H9 (cell line): ENCODE results near the gene MS4A15. TPM values are rescaled to one million over a fixed set of nuclear protein-coding genes. Genes with fewer than 3 reads are reported as not detected.

ENCODE experiments used
- DNase-seq: peaks from one replicate; pipeline ENCODE4 v3.0.0-alpha.2; 2017
- H2AFZ ChIP-seq: one replicate; pipeline ENCODE4 v1.6.1; 2013; ENCODE audit warnings: mild to moderate bottlenecking, low read length, control low read depth, moderate library complexity
- H2AK5ac ChIP-seq: 2 replicates; pipeline ENCODE4 v1.6.1; 2013; ENCODE audit warnings: low read length, control low read depth, mixed read lengths; ENCODE audit not compliant: insufficient read length
- H2BK120ac ChIP-seq: one replicate; pipeline ENCODE4 v1.6.1; 2013; ENCODE audit warnings: low read depth, mild to moderate bottlenecking, low read length, control low read depth, inconsistent platforms; ENCODE audit not compliant: poor library complexity, severe bottlenecking
- H2BK12ac ChIP-seq: 2 replicates; pipeline ENCODE4 v1.6.1; 2013; ENCODE audit warnings: low read length, control low read depth, mixed read lengths, low read depth; ENCODE audit not compliant: insufficient read length
- H2BK15ac ChIP-seq: 2 replicates; pipeline ENCODE4 v1.6.1; 2013; ENCODE audit warnings: low read depth, low read length, control low read depth
- H2BK20ac ChIP-seq: one replicate; pipeline ENCODE4 v1.6.1; 2013; ENCODE audit warnings: low read depth, mild to moderate bottlenecking, low read length, control low read depth, inconsistent platforms; ENCODE audit not compliant: poor library complexity, severe bottlenecking
- H2BK5ac ChIP-seq: 2 replicates; pipeline ENCODE4 v1.6.1; 2013; ENCODE audit warnings: low read length, control low read depth, mixed read lengths; ENCODE audit not compliant: insufficient read length
- H3K14ac ChIP-seq: 2 replicates; pipeline ENCODE4 v1.6.1; 2013; ENCODE audit warnings: low read length, control low read depth; ENCODE audit not compliant: insufficient read depth
- H3K18ac ChIP-seq: 2 replicates; pipeline ENCODE4 v1.6.1; 2013; ENCODE audit warnings: low read depth, mild to moderate bottlenecking, mixed read lengths, low read length, control low read depth; ENCODE audit not compliant: insufficient read length
- H3K23ac ChIP-seq: 2 replicates; pipeline ENCODE4 v1.6.1; 2013; ENCODE audit warnings: low read length, control low read depth, mixed read lengths, low read depth; ENCODE audit not compliant: insufficient read length
- H3K23me2 ChIP-seq: 2 replicates; pipeline ENCODE4 v1.6.1; 2013; ENCODE audit warnings: low read depth, mild to moderate bottlenecking, mixed read lengths, low read length, control low read depth; ENCODE audit not compliant: insufficient read length, poor library complexity, severe bottlenecking
- H3K27ac ChIP-seq: 2 replicates; pipeline ENCODE4 v1.5.1; 2013; ENCODE audit warnings: low read length, control low read depth, mixed read lengths, low read depth; ENCODE audit not compliant: insufficient read length
- H3K27me3 ChIP-seq: 2 replicates; pipeline ENCODE4 v1.6.1; 2013; ENCODE audit warnings: low read length, control low read depth, inconsistent platforms; ENCODE audit not compliant: insufficient read depth
- H3K4ac ChIP-seq: 2 replicates; pipeline ENCODE4 v1.6.1; 2013; ENCODE audit warnings: low read depth, mild to moderate bottlenecking, control low read depth, inconsistent platforms, low read length, moderate library complexity
- H3K4me1 ChIP-seq: 2 replicates; pipeline ENCODE4 v1.6.1; 2013; ENCODE audit warnings: low read length, control low read depth, inconsistent platforms; ENCODE audit not compliant: insufficient read depth
- H3K4me2 ChIP-seq: 2 replicates; pipeline ENCODE4 v1.6.1; 2013; ENCODE audit warnings: low read length, control low read depth, mixed read lengths; ENCODE audit not compliant: insufficient read length, insufficient read depth
- H3K56ac ChIP-seq: 2 replicates; pipeline ENCODE4 v1.6.1; 2013; ENCODE audit warnings: low read depth, mild to moderate bottlenecking, mixed read lengths, low read length, control low read depth; ENCODE audit not compliant: insufficient read length
- H3K79me1 ChIP-seq: 2 replicates; pipeline ENCODE4 v1.6.1; 2013; ENCODE audit warnings: low read depth, mild to moderate bottlenecking, moderate library complexity, low read length, control low read depth, inconsistent platforms; ENCODE audit not compliant: insufficient read depth, poor library complexity, severe bottlenecking
- H3K79me2 ChIP-seq: 2 replicates; pipeline ENCODE4 v1.6.1; 2013; ENCODE audit warnings: low read length, control low read depth, inconsistent platforms; ENCODE audit not compliant: insufficient read depth
- H3K9ac ChIP-seq: 2 replicates; pipeline ENCODE4 v1.6.1; 2013; ENCODE audit warnings: low read length, control low read depth, mixed read lengths; ENCODE audit not compliant: insufficient read length; ENCODE audit errors: extremely low read depth
- H3K9me3 ChIP-seq: one replicate; pipeline ENCODE4 v1.6.1; 2013; ENCODE audit warnings: low read depth, low read length, inconsistent platforms; ENCODE audit not compliant: control insufficient read depth
- H3T11ph ChIP-seq: one replicate; pipeline ENCODE4 v1.6.1; 2013; ENCODE audit warnings: mild to moderate bottlenecking, low read length, control low read depth, inconsistent platforms
- H4K20me1 ChIP-seq: one replicate; pipeline ENCODE4 v1.6.1; 2013; ENCODE audit not compliant: control insufficient read depth, insufficient read length, insufficient read depth
- H4K5ac ChIP-seq: 2 replicates; pipeline ENCODE4 v1.6.1; 2013; ENCODE audit warnings: low read depth, mild to moderate bottlenecking, mixed read lengths, low read length, control low read depth; ENCODE audit not compliant: insufficient read length
- H4K8ac ChIP-seq: replicated peaks from 2 replicates; pipeline ENCODE4 v1.6.1; 2013; ENCODE audit warnings: low read length, control low read depth, mixed read lengths, low read depth; ENCODE audit not compliant: insufficient read length
- H4K91ac ChIP-seq: 2 replicates; pipeline ENCODE4 v1.6.1; 2013; ENCODE audit warnings: low read depth, mild to moderate bottlenecking, moderate library complexity, mixed read lengths, low read length, control low read depth; ENCODE audit not compliant: insufficient read length
- H3K27ac Mint-ChIP-seq, 3 experiments: 2 replicates in 2 of 3; 3 replicates in 1 of 3; pipeline ENCODE4 v1.8.0; 2020 to 2021; ENCODE audit warnings: mixed read lengths in 3 of 3, mild to moderate bottlenecking in 1 of 3, moderate library complexity in 1 of 3
- H3K27me3 Mint-ChIP-seq: 2 replicates; pipeline ENCODE4 v1.8.0; 2021; ENCODE audit warnings: low read depth, mild to moderate bottlenecking, moderate library complexity, mixed read lengths
- H3K36me3 Mint-ChIP-seq, 3 experiments: 2 replicates in 2 of 3; 3 replicates in 1 of 3; pipeline ENCODE4 v1.8.0; 2020 to 2021; ENCODE audit warnings: low read depth in 3 of 3, mixed read lengths in 3 of 3; ENCODE audit not compliant: insufficient read depth in 1 of 3
- H3K4me1 Mint-ChIP-seq, 2 experiments: 2 replicates each; pipeline ENCODE4 v1.8.0; 2020; ENCODE audit warnings: mixed read lengths in 2 of 2
- H3K4me3 Mint-ChIP-seq, 2 experiments: 2 replicates in 1 of 2; 3 replicates in 1 of 2; pipeline ENCODE4 v1.8.0; 2020 to 2021; ENCODE audit warnings: mild to moderate bottlenecking in 2 of 2, mixed read lengths in 2 of 2, moderate library complexity in 1 of 2
- H3K9me3 Mint-ChIP-seq, 2 experiments: 2 replicates in 1 of 2; 3 replicates in 1 of 2; pipeline ENCODE4 v1.8.0; 2020; ENCODE audit warnings: mild to moderate bottlenecking in 2 of 2, mixed read lengths in 2 of 2, moderate library complexity in 1 of 2
- WGBS: extraction: QIAGEN DNeasy Blood & Tissue Kit; methylation state at CpG from one replicate; pipeline ENCODE4 v1.1.7; 2013; ENCODE audit warnings: missing lambda C conversion rate, low lambda C conversion rate, mixed read lengths; ENCODE audit not compliant: insufficient read length; ENCODE audit errors: extremely low coverage; 5-methylcytosine and 5-hydroxymethylcytosine counted together
- total RNA-seq: library from RNA; stranded (reverse); gene quantifications from 2 replicates; pipeline ENCODE4 v1.2.1, GENCODE V29; 2021
- TF ChIP-seq, protein P1 (sequence below): fragments of 200-600 bp; sonication (generic); conservative IDR thresholded peaks from 3 replicates; pipeline ENCODE4 v1.8.0; 2021; ENCODE audit warnings: antibody characterized with exemption, mild to moderate bottlenecking

The MS4A15 gene
- total RNA-seq, 1 experiment from 2014 or later, result 0.11 TPM

DNA sequence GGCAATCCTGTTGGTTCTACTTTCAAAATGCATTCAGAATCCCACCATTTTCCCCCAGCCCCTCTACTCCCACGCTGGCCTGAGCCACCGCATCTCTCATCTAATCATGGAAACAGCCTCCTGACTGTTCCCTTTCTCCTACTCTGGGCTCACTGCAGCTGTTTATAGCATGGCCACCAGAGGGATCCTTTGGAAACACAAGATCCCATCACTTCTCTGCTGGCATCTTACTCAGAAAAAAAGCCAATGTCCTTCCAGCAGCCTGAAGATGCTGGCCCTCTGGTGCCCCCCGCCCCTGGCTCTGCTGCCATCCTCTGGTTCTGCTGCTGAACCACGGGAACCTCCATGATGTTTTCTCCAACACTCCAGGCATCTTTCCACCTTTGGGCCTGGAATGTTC, 46.2 kb upstream of the MS4A15 start:
- H3K79me2 ChIP-seq, result no peaks in the 10 kb centered on the region
- peaks cover 0 to 2% (median 0%) of the 10 kb centered on the region in 3 experiments; a peak in 1 of 7 replicates for H3K36me3 Mint-ChIP-seq
- no peaks in the 10 kb centered on the region for H3K27me3 ChIP-seq
- no peak overlapping the region for H4K8ac ChIP-seq
- H2BK5ac ChIP-seq, result no peak overlapping the region
- H3K27me3 Mint-ChIP-seq, result peaks cover 2% of the 10 kb centered on the region; the same call in 1 of the 2 replicates
- H2BK120ac ChIP-seq, result no peak overlapping the region
- H2AFZ ChIP-seq, result no peak overlapping the region
- H3K14ac ChIP-seq, result no peak overlapping the region
- H3K18ac ChIP-seq, result no peak overlapping the region
- no peaks in the 10 kb centered on the region for H3K4me1 ChIP-seq
- H3K23ac ChIP-seq, result no peak overlapping the region
- no peaks in the 10 kb centered on the region for H3K79me1 ChIP-seq
- no peak overlapping the region for H4K91ac ChIP-seq
- H2BK20ac ChIP-seq, result no peak overlapping the region
- no peak overlapping the region for H2AK5ac ChIP-seq
- H3K9me3 ChIP-seq, result no peaks in the 10 kb centered on the region
- no peak overlapping the region for H3K4me3 Mint-ChIP-seq
- H3K9me3 Mint-ChIP-seq, result no peaks in the 10 kb centered on the region
- H3K23me2 ChIP-seq, result no peaks in the 10 kb centered on the region
- no peak overlapping the region for H3K56ac ChIP-seq
- H3K4ac ChIP-seq, result no peak overlapping the region
- WGBS, result no CpG with 5 or more reads among the region's 4 CpGs
- no peaks in the 10 kb centered on the region for H4K20me1 ChIP-seq
- H3K27ac Mint-ChIP-seq, result no peak overlapping the region
- no peak overlapping the region for H4K5ac ChIP-seq
- H2BK15ac ChIP-seq, result no peak overlapping the region
- H3K27ac ChIP-seq, result no peak overlapping the region
- H3K9ac ChIP-seq, result no peak overlapping the region
- H3K4me2 ChIP-seq, result no peak overlapping the region
- TF ChIP-seq, protein P1, sequence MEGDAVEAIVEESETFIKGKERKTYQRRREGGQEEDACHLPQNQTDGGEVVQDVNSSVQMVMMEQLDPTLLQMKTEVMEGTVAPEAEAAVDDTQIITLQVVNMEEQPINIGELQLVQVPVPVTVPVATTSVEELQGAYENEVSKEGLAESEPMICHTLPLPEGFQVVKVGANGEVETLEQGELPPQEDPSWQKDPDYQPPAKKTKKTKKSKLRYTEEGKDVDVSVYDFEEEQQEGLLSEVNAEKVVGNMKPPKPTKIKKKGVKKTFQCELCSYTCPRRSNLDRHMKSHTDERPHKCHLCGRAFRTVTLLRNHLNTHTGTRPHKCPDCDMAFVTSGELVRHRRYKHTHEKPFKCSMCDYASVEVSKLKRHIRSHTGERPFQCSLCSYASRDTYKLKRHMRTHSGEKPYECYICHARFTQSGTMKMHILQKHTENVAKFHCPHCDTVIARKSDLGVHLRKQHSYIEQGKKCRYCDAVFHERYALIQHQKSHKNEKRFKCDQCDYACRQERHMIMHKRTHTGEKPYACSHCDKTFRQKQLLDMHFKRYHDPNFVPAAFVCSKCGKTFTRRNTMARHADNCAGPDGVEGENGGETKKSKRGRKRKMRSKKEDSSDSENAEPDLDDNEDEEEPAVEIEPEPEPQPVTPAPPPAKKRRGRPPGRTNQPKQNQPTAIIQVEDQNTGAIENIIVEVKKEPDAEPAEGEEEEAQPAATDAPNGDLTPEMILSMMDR, result peak; percentile 64
- DNase-seq, result peak; percentile 62
- H2BK12ac ChIP-seq, result no peak overlapping the region
- peaks cover 3 to 6% of the 10 kb centered on the region in 2 experiments; a peak in 2 of 4 replicates for H3K4me1 Mint-ChIP-seq
- no peak overlapping the region for H3T11ph ChIP-seq
